Glomerular endothelial cell (primary cell): ENCODE measurements around the gene EFNA3. TPM values are rescaled to one million over a fixed set of nuclear protein-coding genes. Genes with fewer than 3 reads are reported as not detected.

Experiments used
- DNase-seq: peaks from one replicate; pipeline ENCODE4 v3.0.0-alpha.2; 2011; ENCODE audit warnings: low read depth, low spot score; ENCODE audit errors: extremely low read depth
- total RNA-seq: library from RNA; depleted of rRNA; stranded (reverse); fragments of >200 nt; gene quantifications from 2 replicates; pipeline ENCODE4 v1.2.3, GENCODE V29; 2015

EFNA3 gene
- total RNA-seq, 1 donor from 2014 or later, result 4.0 TPM

- no peak for DNase-seq
These were observed 3.8 kb downstream of the EFNA3 start for GRCh38 chr1:155082301-155083051.

GRCh38 chr1:155083052-155083541, 4.5 kb downstream of the EFNA3 start:
- DNase-seq, result no peak

- DNase-seq, result no peak
These were observed 5.5 kb downstream of the EFNA3 start for GRCh38 chr1:155083865-155084721.

GRCh38 chr1:155084722-155085503, 6.3 kb downstream of the EFNA3 start:
- DNase-seq, result peak; percentile 55

- DNase-seq, result no peak
These were observed 7.0 kb downstream of the EFNA3 start for GRCh38 chr1:155085504-155086127.

- DNase-seq, result no peak
These were observed 7.6 kb downstream of the EFNA3 start for GRCh38 chr1:155086128-155086741.

GRCh38 chr1:155086856-155087535, 8.4 kb downstream of the EFNA3 start:
- DNase-seq, result no peak

GRCh38 chr1:155091071-155092051, 12.7 kb downstream of the EFNA3 start:
- no peak for DNase-seq

GRCh38 chr1:155092131-155092530, 13.5 kb downstream of the EFNA3 start:
- DNase-seq, result no peak

GRCh38 chr1:155092641-155093040, 14.0 kb downstream of the EFNA3 start:
- no peak for DNase-seq

GRCh38 chr1:155093911-155094621, 15.4 kb downstream of the EFNA3 start:
- DNase-seq, result no peak

GRCh38 chr1:155094622-155094948, 15.9 kb downstream of the EFNA3 start:
- no peak for DNase-seq

GRCh38 chr1:155099331-155099730, 20.7 kb downstream of the EFNA3 start:
- no peak for DNase-seq

- no peak for DNase-seq
These were observed 24.7 kb downstream of the EFNA3 start for GRCh38 chr1:155103325-155103724.

- DNase-seq, result no peak
These were observed 26.2 kb downstream of the EFNA3 start for GRCh38 chr1:155104605-155105534.

- no peak for DNase-seq
These were observed 27.0 kb downstream of the EFNA3 start for GRCh38 chr1:155105604-155106011.

- no peak for DNase-seq
These were observed 28.2 kb downstream of the EFNA3 start for GRCh38 chr1:155106862-155107261.
